ENCODE measurements around the gene ZNF740.

- TF ChIP-seq CTCF (IDR thresholded peaks at IDR 0.05; ENCODE audit: control extremely low read depth in 1 of 3, insufficient read depth in 1 of 3, low read depth in 1 of 3, low read length in 3 of 3) (no peak), JUND (IDR thresholded peaks at IDR 0.05; ENCODE audit: low read length) (no peak), POLR2AphosphoS5 (IDR thresholded peaks at IDR 0.05; ENCODE audit: low read depth, low read length) (no peak), KDM4A (IDR thresholded peaks at IDR 0.05; ENCODE audit: low read depth, low read length, severe bottlenecking) (no peak), EP300 (IDR thresholded peaks at IDR 0.05; ENCODE audit: borderline replicate concordance in 1 of 2, low read depth in 2 of 2, low read length in 2 of 2) (no peak), RAD21 (IDR thresholded peaks at IDR 0.05 in 1 of 2, conservative IDR thresholded peaks at IDR 0.05 in 1 of 2; ENCODE audit: low read depth in 2 of 2, low read length in 2 of 2) (no peak)
Measured at GRCh38 chr12:53184828-53185227, 4.3 kb downstream of the ZNF740 start.
